ENCODE results near the gene SLC4A2.

The SLC4A2 gene

DNA sequence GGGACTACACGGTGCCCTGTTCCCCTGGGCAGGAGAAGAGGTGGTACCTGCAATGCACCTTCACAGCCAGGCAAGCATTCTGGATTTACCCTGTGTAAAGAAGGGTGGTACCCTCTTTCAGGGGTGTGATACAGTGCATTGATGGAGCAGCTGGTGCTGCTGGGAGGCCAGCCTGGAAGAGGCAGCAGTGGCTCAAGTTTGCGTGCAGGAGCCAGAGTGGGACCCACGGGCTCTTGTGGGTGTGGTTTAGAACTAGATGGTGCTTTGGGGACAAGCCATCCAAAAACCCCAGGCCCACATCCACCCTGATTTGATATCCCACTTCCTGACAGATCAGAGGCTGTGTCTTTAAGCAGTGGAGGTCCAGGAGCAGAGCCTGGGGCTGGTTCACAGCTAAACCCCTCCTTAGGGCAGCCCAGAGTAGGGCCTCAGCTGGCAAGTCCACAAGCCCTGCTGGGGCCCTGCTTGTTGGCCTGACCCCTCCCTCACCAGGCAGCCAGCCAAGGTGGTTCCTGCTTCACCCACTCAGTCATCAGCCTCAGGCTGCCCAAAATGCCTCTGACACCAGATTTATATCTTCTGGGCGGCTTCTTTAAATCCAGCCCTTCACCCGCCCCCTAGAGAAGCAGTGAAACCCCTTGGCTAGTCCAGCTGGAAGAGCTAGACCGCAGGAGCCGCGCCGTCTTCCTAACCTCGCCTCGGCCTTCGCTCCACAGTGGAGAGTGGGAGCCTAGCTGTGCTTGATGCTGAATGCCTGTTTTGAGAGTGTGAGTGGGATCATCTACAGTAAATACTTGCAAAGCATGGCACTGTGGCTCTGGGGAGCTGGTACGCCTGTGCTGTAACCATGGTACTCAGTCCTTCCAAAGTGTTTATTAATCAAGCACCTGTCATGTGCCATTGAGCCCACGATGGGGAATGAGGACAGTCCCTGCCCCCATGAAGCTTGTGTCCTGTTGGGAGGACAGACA lies 12.5 kb upstream of the SLC4A2 start:
- Histone ChIP-seq H3K4me1 (ENCODE audit: control insufficient read depth, insufficient read depth, low read length) (0 out of 2 replicates have a peak, but pooled peaks cover 2% of the 10 kb centered on the region), H3K27ac (ENCODE audit: low read depth, low read length) (no peak overlapping the region)

GRCh38 chr7:151047976-151048815 lies 11.2 kb upstream of the SLC4A2 start, which contains the start of gene ASIC3:
Gene ASIC3, plus strand, starts transcription at chr7:151048531. Its CDS starts 355 bp downstream, at chr7:151048886.
- H3K4me1 ChIP-seq (ENCODE audit: control insufficient read depth, insufficient read depth, low read length): peaks cover 2% of the 10 kb centered on the region; the same call in 1 of the 2 replicates
- H3K9me3 ChIP-seq (ENCODE audit: control insufficient read depth, insufficient read depth, low read depth, low read length): no peaks in the 10 kb centered on the region
- H3K36me3 ChIP-seq (ENCODE audit: control insufficient read depth, insufficient read depth, low read length): peaks cover 24% of the 10 kb centered on the region
- no peak within 1 kb of the TSS for H3K4me3 ChIP-seq (ENCODE audit: low read depth, low read length)
- peaks cover 32% of the 10 kb centered on the region for H3K27me3 ChIP-seq (ENCODE audit: control insufficient read depth, insufficient read depth, low read length)
- H3K9ac ChIP-seq (ENCODE audit: low read length): no peak within 1 kb of the TSS
- no peak within 1 kb of the TSS for H3K27ac ChIP-seq (ENCODE audit: low read depth, low read length)

More for the DNA sequence above, 12.5 kb upstream of the SLC4A2 start:
- Histone ChIP-seq H3K9me3 (ENCODE audit: control insufficient read depth, insufficient read depth, low read depth, low read length) (no peaks in the 10 kb centered on the region), H3K27me3 (ENCODE audit: control insufficient read depth, insufficient read depth, low read length) (peaks cover 22% of the 10 kb centered on the region), H3K36me3 (ENCODE audit: control insufficient read depth, insufficient read depth, low read length) (peaks cover 26% of the 10 kb centered on the region), H3K9ac (ENCODE audit: low read length) (no peak overlapping the region), H3K4me3 (ENCODE audit: low read depth, low read length) (no peak overlapping the region)

DNA sequence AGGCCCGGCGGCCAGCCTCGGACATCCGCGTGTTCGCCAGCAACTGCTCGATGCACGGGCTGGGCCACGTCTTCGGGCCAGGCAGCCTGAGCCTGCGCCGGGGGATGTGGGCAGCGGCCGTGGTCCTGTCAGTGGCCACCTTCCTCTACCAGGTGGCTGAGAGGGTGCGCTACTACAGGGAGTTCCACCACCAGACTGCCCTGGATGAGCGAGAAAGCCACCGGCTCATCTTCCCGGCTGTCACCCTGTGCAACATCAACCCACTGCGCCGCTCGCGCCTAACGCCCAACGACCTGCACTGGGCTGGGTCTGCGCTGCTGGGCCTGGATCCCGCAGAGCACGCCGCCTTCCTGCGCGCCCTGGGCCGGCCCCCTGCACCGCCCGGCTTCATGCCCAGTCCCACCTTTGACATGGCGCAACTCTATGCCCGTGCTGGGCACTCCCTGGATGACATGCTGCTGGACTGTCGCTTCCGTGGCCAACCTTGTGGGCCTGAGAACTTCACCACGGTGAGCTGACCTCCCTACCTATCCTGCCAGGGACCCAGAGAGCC lies 10.4 kb upstream of the SLC4A2 start:
- no peak overlapping the region for H3K9ac ChIP-seq (ENCODE audit: low read length)

GRCh38 chr7:151051108-151051507 lies 8.3 kb upstream of the SLC4A2 start:
- H3K27me3 ChIP-seq (ENCODE audit: control insufficient read depth, insufficient read depth, low read length): peaks cover 35% of the 10 kb centered on the region
- no peak overlapping the region for H3K27ac ChIP-seq (ENCODE audit: low read depth, low read length)
- no peaks in the 10 kb centered on the region for H3K9me3 ChIP-seq (ENCODE audit: control insufficient read depth, insufficient read depth, low read depth, low read length)
- H3K9ac ChIP-seq (ENCODE audit: low read length): no peak overlapping the region
- peak overlapping the region; percentile 44 for H3K4me3 ChIP-seq (ENCODE audit: low read depth, low read length)
- H3K36me3 ChIP-seq (ENCODE audit: control insufficient read depth, insufficient read depth, low read length): peaks cover 6% of the 10 kb centered on the region; the same call in 1 of the 2 replicates
- peaks cover 2% of the 10 kb centered on the region; the same call in 1 of the 2 replicates for H3K4me1 ChIP-seq (ENCODE audit: control insufficient read depth, insufficient read depth, low read length)

More for the DNA sequence above, 10.4 kb upstream of the SLC4A2 start:
- Histone ChIP-seq H3K36me3 (ENCODE audit: control insufficient read depth, insufficient read depth, low read length) (peaks cover 21% of the 10 kb centered on the region), H3K4me3 (ENCODE audit: low read depth, low read length) (no peak overlapping the region), H3K27ac (ENCODE audit: low read depth, low read length) (no peak overlapping the region), H3K27me3 (ENCODE audit: control insufficient read depth, insufficient read depth, low read length) (peaks cover 32% of the 10 kb centered on the region), H3K9me3 (ENCODE audit: control insufficient read depth, insufficient read depth, low read depth, low read length) (no peaks in the 10 kb centered on the region), H3K4me1 (ENCODE audit: control insufficient read depth, insufficient read depth, low read length) (peaks cover 2% of the 10 kb centered on the region; the same call in 1 of the 2 replicates)

- H3K27ac ChIP-seq (ENCODE audit: low read depth, low read length): no peak overlapping the region
- H3K27me3 ChIP-seq (ENCODE audit: control insufficient read depth, insufficient read depth, low read length): peaks cover 44% of the 10 kb centered on the region
- no peaks in the 10 kb centered on the region for H3K36me3 ChIP-seq (ENCODE audit: control insufficient read depth, insufficient read depth, low read length)
- no peak overlapping the region for H3K4me3 ChIP-seq (ENCODE audit: low read depth, low read length)
- no peak overlapping the region for H3K9ac ChIP-seq (ENCODE audit: low read length)
- peaks cover 10% of the 10 kb centered on the region for H3K4me1 ChIP-seq (ENCODE audit: control insufficient read depth, insufficient read depth, low read length)
- H3K9me3 ChIP-seq (ENCODE audit: control insufficient read depth, insufficient read depth, low read depth, low read length): no peaks in the 10 kb centered on the region
These were observed 6.3 kb upstream of the SLC4A2 start for GRCh38 chr7:151053096-151053495.

DNA sequence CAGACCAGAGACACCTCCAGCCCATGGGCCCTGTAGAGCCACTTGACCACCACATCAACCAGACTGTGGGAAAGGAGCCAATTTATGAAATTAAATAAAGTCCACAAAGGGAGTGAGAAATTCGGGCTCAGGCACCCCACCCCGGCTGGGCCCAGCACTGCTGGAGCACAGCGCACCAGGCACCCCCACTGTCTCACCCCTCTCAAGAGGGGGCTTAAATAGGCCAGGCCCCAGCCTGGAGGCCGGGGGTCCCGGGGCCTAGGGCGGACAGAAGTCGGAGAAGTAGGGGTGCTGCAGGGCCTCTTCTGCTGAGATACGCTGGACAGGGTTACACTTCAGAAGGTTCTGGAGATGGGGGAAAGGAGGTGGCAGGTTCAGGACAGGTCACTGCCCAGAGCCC lies 5.6 kb upstream of the SLC4A2 start:
- Histone ChIP-seq H3K27me3 (ENCODE audit: control insufficient read depth, insufficient read depth, low read length) (peaks cover 44% of the 10 kb centered on the region), H3K4me1 (ENCODE audit: control insufficient read depth, insufficient read depth, low read length) (peaks cover 16% of the 10 kb centered on the region), H3K4me3 (ENCODE audit: low read depth, low read length) (no peak overlapping the region), H3K36me3 (ENCODE audit: control insufficient read depth, insufficient read depth, low read length) (no peaks in the 10 kb centered on the region), H3K27ac (ENCODE audit: low read depth, low read length) (no peak overlapping the region), H3K9ac (ENCODE audit: low read length) (no peak overlapping the region), H3K9me3 (ENCODE audit: control insufficient read depth, insufficient read depth, low read depth, low read length) (no peaks in the 10 kb centered on the region)

- Histone ChIP-seq H3K27ac (ENCODE audit: low read depth, low read length) (no peak overlapping the region), H3K9ac (ENCODE audit: low read length) (no peak overlapping the region), H3K4me1 (ENCODE audit: control insufficient read depth, insufficient read depth, low read length) (peaks cover 26% of the 10 kb centered on the region), H3K27me3 (ENCODE audit: control insufficient read depth, insufficient read depth, low read length) (peaks cover 27% of the 10 kb centered on the region), H3K36me3 (ENCODE audit: control insufficient read depth, insufficient read depth, low read length) (no peaks in the 10 kb centered on the region), H3K9me3 (ENCODE audit: control insufficient read depth, insufficient read depth, low read depth, low read length) (no peaks in the 10 kb centered on the region), H3K4me3 (ENCODE audit: low read depth, low read length) (peak overlapping the region; percentile 86; the same call in 1 of the 2 replicates)
These were observed 3.1 kb upstream of the SLC4A2 start for GRCh38 chr7:151056283-151056665.

DNA sequence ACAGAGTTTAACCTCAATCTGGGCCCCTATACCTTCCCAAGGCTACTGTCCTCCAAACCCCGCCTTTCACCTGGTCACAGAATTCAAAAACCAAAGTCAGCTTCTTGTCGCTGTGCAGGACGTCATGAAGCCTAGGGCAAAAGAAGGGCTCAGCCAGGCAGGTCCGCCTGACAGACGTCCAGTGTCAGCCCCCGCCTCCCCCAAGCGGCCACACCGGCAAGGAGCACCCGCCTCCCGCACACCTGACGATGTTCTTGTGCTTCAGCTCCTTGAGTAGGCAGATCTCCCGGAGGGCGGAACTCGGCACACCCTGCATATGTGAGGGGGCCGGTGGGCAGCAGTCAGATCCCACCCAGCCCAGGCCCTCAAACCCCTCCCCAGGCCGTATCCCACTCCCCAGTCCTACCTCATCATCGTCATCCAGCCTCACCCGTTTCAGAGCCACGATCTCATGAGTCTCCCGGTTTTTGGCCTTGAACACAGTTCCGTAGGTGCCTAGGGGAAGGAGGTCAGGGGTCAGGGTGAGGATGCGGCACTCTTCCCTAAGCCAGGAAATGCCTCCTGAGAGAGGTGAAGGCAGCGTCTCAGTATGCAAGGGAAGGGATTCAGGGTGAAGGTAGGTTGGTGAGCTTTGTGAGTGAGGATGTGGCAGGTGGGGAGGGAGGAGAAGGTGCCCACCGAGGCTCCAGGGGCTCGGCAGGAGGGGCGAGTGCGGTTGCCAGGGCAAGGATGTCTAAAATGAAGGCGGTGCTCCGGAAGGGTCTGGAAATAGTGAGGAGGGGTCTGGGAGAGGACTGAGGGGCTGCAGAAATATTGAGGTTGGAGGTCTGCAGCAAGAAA lies 2.5 kb upstream of the SLC4A2 start:
- H3K9me3 ChIP-seq (ENCODE audit: control insufficient read depth, insufficient read depth, low read depth, low read length): no peaks in the 10 kb centered on the region
- H3K27me3 ChIP-seq (ENCODE audit: control insufficient read depth, insufficient read depth, low read length): peaks cover 22% of the 10 kb centered on the region
- no peaks in the 10 kb centered on the region for H3K36me3 ChIP-seq (ENCODE audit: control insufficient read depth, insufficient read depth, low read length)
- H3K4me3 ChIP-seq (ENCODE audit: low read depth, low read length): peak overlapping the region; percentile 86
- H3K27ac ChIP-seq (ENCODE audit: low read depth, low read length): no peak overlapping the region
- peaks cover 32% of the 10 kb centered on the region for H3K4me1 ChIP-seq (ENCODE audit: control insufficient read depth, insufficient read depth, low read length)
- H3K9ac ChIP-seq (ENCODE audit: low read length): peak overlapping the region; percentile 29

GRCh38 chr7:151057506-151057988 lies 1.8 kb upstream of the SLC4A2 start, which contains the start of gene CDK5:
Gene CDK5, minus strand, starts transcription at chr7:151057897. Its CDS starts 49 bp downstream, at chr7:151057848.
- H3K27me3 ChIP-seq (ENCODE audit: control insufficient read depth, insufficient read depth, low read length): peaks cover 16% of the 10 kb centered on the region; the same call in 1 of the 2 replicates
- no peaks in the 10 kb centered on the region for H3K9me3 ChIP-seq (ENCODE audit: control insufficient read depth, insufficient read depth, low read depth, low read length)
- H3K36me3 ChIP-seq (ENCODE audit: control insufficient read depth, insufficient read depth, low read length): no peaks in the 10 kb centered on the region
- H3K9ac ChIP-seq (ENCODE audit: low read length): peak within 1 kb of the TSS; percentile 64
- H3K4me1 ChIP-seq (ENCODE audit: control insufficient read depth, insufficient read depth, low read length): peaks cover 36% of the 10 kb centered on the region
- peak within 1 kb of the TSS; percentile 86 for H3K4me3 ChIP-seq (ENCODE audit: low read depth, low read length)
- H3K27ac ChIP-seq (ENCODE audit: low read depth, low read length): peak within 1 kb of the TSS; percentile 71; the same call in 1 of the 2 replicates
